ENCODE measurements around the gene CLNK.

Gene CLNK

GRCh38 chr4:10684631-10685030, at the start of gene CLNK:
TSS of gene CLNK (minus strand) at chr4:10684768. CDS start at chr4:10667869, 16,899 bp downstream.
- no peak for FAIRE-seq

GRCh38 chr4:10733481-10734062, 49.0 kb upstream of the CLNK start:
- FAIRE-seq = no peak

- no peak for FAIRE-seq
Observed at GRCh38 chr4:10732914-10733415, 48.4 kb upstream of the CLNK start.

- FAIRE-seq = no peak
Observed at GRCh38 chr4:10732235-10732913, 47.8 kb upstream of the CLNK start.

GRCh38 chr4:10731690-10732089, 47.1 kb upstream of the CLNK start:
- FAIRE-seq = no peak

- FAIRE-seq = no peak
Observed at GRCh38 chr4:10731162-10731561, 46.6 kb upstream of the CLNK start.

- FAIRE-seq = no peak
Observed at GRCh38 chr4:10730590-10730989, 46.0 kb upstream of the CLNK start.

GRCh38 chr4:10730019-10730418, 45.5 kb upstream of the CLNK start:
- FAIRE-seq = no peak

GRCh38 chr4:10729366-10729765, 44.8 kb upstream of the CLNK start:
- FAIRE-seq = no peak

GRCh38 chr4:10728016-10728415, 43.4 kb upstream of the CLNK start:
- no peak for FAIRE-seq

GRCh38 chr4:10727140-10727880, 42.7 kb upstream of the CLNK start:
- FAIRE-seq = no peak

GRCh38 chr4:10722957-10723356, 38.4 kb upstream of the CLNK start:
- no peak for FAIRE-seq

- no peak for FAIRE-seq
Observed at GRCh38 chr4:10721616-10722015, 37.0 kb upstream of the CLNK start.

- FAIRE-seq = no peak
Observed at GRCh38 chr4:10716163-10716562, 31.6 kb upstream of the CLNK start.

GRCh38 chr4:10715696-10716095, 31.1 kb upstream of the CLNK start:
- no peak for FAIRE-seq

GRCh38 chr4:10715135-10715534, 30.6 kb upstream of the CLNK start:
- FAIRE-seq = no peak

GRCh38 chr4:10713591-10713990, 29.0 kb upstream of the CLNK start:
- no peak for FAIRE-seq

- FAIRE-seq = no peak
Observed at GRCh38 chr4:10706236-10706635, 21.7 kb upstream of the CLNK start.

- FAIRE-seq = no peak
Observed at GRCh38 chr4:10704430-10704810, 19.9 kb upstream of the CLNK start.

GRCh38 chr4:10703766-10704429, 19.3 kb upstream of the CLNK start:
- FAIRE-seq = no peak

- FAIRE-seq = no peak
Observed at GRCh38 chr4:10703156-10703555, 18.6 kb upstream of the CLNK start.

GRCh38 chr4:10701702-10702460, 17.3 kb upstream of the CLNK start:
- no peak for FAIRE-seq

- FAIRE-seq = no peak
Observed at GRCh38 chr4:10701161-10701560, 16.6 kb upstream of the CLNK start.
